Measurements from ENCODE around the gene DAB1. TPM values are rescaled to one million over a fixed set of nuclear protein-coding genes. Genes with fewer than 3 reads are reported as not detected.

DAB1 gene
- total RNA-seq, 1 experiment from 2014 or later = not detected

DNA sequence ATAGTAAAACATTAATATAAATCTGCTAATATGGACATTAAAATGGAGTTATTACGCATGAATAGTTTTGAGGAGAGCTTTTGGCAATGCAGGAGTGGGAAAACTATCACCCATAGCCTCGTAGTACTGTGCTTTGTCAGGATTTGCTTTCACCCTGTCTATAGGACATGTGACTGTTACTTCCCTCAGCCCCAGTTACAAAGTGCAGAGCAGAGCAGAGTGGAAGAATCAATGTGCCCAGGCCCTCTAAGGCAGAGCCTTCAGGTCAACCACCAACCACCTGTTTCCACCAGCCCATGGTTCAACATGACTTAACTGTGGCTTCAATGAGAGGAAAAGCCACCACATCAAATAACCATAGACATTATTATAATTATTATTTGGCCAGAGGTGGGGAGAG is 389.1 kb downstream of the DAB1 start:
- DNase-seq (ENCODE audit: low read depth in 1 of 2, low spot score in 2 of 2) = no peak
- Histone ChIP-seq H3K9me3 (replicated peaks) (no peaks in the 10 kb centered on the region), H3K36me3 (no peaks in the 10 kb centered on the region), H3K27me3 (replicated peaks) (no peaks in the 10 kb centered on the region), H3K27ac (no peak overlapping the region), H3K4me3 (no peak overlapping the region), H3K4me1 (replicated peaks) (no peaks in the 10 kb centered on the region)

DNA sequence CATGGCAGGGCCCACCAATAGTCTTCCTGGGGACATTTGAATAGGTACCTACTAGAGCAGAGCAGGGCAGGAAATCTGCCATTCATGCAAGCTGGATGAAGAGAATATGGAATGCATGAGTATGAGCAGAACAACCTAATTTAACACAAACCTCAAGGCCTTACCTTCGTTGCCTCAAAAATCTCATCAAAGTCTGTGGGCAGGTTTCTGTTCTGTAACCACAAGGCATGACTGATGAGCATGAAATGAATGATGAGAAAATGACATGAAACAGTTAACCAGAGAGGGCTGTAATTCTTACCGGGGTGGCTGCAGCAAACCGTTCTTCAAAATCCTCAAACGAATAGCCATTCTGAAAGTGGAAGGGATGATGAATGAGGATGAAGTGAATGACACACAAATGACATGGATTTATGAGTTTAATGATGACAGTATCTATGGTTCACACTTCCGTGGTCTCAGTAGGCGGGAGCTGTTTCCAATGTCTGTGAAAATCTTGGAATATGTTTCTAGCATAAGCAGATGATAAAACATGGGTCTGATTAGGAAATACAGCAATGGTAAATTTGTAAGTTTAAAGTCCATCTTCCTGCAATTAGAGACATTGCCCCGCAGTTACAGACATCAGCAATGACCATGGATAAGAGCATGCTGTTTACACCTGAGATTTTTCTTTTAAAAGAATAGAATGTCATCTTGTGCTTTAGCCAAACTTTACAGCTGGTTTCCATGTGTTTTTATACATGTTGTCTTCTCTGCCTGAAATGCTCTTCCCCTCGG is 390.4 kb downstream of the DAB1 start:
- H3K9me3 ChIP-seq (replicated peaks) = no peaks in the 10 kb centered on the region
- no peaks in the 10 kb centered on the region for H3K27me3 ChIP-seq (replicated peaks)
- no peaks in the 10 kb centered on the region for H3K36me3 ChIP-seq
- no peak for DNase-seq (ENCODE audit: low read depth in 1 of 2, low spot score in 2 of 2)
- no peak overlapping the region for H3K4me3 ChIP-seq
- no peak overlapping the region for H3K27ac ChIP-seq
- H3K4me1 ChIP-seq (replicated peaks) = no peaks in the 10 kb centered on the region

DNA sequence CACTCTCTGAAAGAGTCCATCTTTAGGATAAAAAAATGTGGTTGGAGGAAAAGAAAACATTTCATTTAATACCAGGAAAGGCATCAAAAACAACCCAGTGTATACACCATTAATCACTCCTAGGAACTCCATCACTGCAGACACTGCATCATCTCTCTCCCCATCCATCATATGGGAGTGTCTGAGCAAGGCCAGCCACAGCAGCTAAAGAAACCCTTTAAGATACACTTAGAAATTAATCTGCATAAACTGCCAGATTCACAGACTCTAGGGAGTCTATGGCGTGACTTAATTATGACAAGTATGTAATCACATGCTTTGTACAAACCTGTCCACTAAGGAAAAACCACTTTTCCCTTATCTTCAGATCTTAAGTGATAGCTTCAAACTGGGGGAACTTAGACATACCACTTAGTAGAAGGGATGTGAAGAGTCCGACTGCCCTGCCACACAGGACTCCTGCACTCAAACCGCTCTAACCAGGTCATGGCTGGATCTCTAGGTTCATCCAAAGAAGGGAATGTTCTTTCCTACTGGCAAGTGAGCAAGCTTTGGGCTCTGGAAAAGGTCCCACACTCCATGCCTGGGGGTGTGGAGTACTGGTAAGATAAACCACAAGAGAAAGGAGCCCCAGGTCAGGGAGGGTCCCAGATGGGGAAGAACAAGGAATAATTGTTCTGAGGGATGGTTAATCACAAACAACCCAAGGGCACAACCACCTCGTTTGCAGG is 397.1 kb downstream of the DAB1 start:
- no peaks in the 10 kb centered on the region for H3K4me1 ChIP-seq (replicated peaks)
- no peak for DNase-seq (ENCODE audit: low read depth in 1 of 2, low spot score in 2 of 2)
- no peaks in the 10 kb centered on the region for H3K27me3 ChIP-seq (replicated peaks)
- H3K9me3 ChIP-seq (replicated peaks) = no peaks in the 10 kb centered on the region
- no peak overlapping the region for H3K27ac ChIP-seq
- H3K4me3 ChIP-seq = no peak overlapping the region
- no peaks in the 10 kb centered on the region for H3K36me3 ChIP-seq

DNA sequence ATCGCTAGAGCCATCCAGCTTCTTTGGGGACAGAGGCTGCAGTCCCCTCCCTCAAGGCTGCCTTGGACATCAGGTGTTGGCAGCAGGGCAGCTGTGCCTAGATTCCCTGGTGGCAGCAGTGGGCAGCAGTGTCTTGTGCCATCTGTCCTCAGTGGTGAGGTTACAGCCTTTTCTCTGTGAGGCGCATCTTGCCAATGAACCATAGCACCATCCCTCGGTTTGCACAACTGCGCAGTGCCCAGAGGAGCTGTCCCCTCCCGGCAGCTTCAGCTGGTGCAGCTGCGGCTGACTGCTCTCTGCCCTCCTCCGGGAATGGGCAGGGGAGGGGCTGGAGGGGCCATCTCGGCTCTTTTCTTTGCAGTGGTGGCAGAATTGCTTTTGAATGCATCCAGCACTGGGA is 399.0 kb downstream of the DAB1 start:
- H3K4me1 ChIP-seq (replicated peaks) = no peaks in the 10 kb centered on the region
- H3K9me3 ChIP-seq (replicated peaks) = no peaks in the 10 kb centered on the region
- H3K4me3 ChIP-seq = no peak overlapping the region
- no peaks in the 10 kb centered on the region for H3K27me3 ChIP-seq (replicated peaks)
- no peaks in the 10 kb centered on the region for H3K36me3 ChIP-seq
- no peak overlapping the region for H3K27ac ChIP-seq
- DNase-seq (ENCODE audit: low read depth in 1 of 2, low spot score in 2 of 2) = no peak

DNA sequence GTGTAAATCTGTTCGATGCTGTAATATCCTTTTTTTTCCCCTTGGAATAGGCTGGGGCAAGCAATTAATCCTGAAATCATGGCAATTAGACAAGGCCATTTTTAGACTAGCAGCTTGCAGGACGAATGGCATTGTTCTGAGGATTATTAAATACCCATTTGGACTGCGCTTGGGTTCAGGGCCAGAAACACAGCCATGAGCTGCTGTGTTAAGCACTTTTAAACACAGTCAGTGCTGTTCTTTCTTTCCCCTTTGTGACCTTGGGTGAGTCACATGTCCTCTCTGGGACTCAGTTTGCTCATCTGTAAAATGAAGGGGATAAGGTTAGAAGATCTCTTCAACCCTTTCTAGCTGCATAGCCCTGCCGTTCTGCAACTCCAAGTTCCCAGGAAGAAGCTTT is 399.4 kb downstream of the DAB1 start:
- no peak overlapping the region for H3K4me3 ChIP-seq

DNA sequence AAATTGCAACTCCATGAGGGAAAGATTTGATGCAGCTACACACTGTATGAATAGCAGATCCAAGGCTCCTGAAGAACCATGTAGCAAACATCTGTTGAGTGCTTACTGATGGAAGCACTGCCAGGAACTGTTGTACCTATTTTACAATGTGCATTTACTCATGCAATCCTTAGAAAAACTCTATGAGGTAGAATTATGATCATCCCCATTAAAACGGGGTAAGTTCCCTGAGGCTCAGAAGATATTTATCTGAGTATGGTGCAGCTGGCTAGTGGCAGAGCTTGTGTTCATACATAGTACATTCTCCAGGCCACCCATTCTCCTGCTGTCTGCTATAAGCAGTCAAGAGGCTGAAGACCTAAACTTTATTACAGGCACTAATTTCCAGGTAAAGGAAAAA is 403.6 kb downstream of the DAB1 start:
- H3K4me1 ChIP-seq (replicated peaks) = no peaks in the 10 kb centered on the region
- no peaks in the 10 kb centered on the region for H3K36me3 ChIP-seq
- H3K27ac ChIP-seq = no peak overlapping the region
- no peaks in the 10 kb centered on the region; the same call in 1 of the 2 replicates for H3K9me3 ChIP-seq (replicated peaks)
- DNase-seq (ENCODE audit: low read depth in 1 of 2, low spot score in 2 of 2) = no peak
- no peaks in the 10 kb centered on the region for H3K27me3 ChIP-seq (replicated peaks)
- H3K4me3 ChIP-seq = no peak overlapping the region

More for the DNA sequence above, 399.4 kb downstream of the DAB1 start:
- Histone ChIP-seq H3K36me3 (no peaks in the 10 kb centered on the region), H3K4me1 (replicated peaks) (no peaks in the 10 kb centered on the region), H3K9me3 (replicated peaks) (no peaks in the 10 kb centered on the region), H3K27me3 (replicated peaks) (no peaks in the 10 kb centered on the region), H3K27ac (no peak overlapping the region)
- DNase-seq (ENCODE audit: low read depth in 1 of 2, low spot score in 2 of 2) = no peak

DNA sequence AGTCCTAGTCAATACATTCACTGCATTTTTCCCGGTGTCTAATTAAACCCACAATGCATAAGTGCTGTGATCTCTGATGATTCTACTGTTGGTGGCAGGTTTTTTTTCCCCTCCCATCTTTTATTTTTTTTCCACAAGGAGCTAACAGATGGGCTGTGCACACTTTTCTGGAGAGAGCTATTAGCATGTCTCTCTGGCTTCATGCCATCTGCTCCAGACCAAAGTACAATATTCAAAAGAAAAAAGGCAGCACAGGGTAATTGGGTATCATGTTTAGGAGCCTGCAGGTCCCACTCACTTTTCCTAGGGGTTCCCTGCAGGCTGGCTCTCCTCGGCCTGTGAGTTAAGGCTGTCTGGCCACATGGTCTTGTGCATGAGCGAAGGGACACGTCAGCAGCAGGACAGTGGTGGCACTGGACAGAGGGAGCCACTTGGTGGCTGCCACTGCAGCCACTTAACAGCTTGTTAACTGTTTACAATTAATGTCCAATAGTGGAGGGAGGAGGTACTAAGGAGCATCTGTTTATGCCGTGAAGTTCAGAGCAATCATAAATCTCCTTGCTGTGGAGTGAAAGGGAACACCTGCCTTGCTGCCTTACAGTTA is 404.5 kb downstream of the DAB1 start:
- no peak overlapping the region for H3K27ac ChIP-seq

DNA sequence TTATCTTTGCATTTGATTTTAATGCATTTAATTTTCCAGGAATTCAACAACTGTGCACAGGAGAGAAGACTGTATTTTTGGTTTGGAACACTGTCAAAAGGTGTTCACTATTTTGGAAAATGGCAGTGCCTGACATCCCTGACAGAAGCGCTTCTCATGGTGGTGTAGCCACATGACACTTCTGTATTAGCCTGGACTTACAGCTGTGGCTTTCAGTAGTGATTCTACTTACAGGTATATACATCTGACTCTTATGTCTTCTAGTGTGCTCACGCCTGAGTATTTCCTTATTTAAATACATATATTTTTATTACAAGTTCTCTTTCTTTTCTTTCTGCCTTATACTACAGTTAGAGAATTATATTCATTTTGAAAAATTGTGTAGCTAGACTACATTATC is 405.7 kb downstream of the DAB1 start:
- Histone ChIP-seq H3K36me3 (no peaks in the 10 kb centered on the region), H3K9me3 (replicated peaks) (no peaks in the 10 kb centered on the region; the same call in 1 of the 2 replicates), H3K4me3 (no peak overlapping the region), H3K27me3 (replicated peaks) (no peaks in the 10 kb centered on the region), H3K4me1 (replicated peaks) (no peaks in the 10 kb centered on the region), H3K27ac (no peak overlapping the region)
- DNase-seq (ENCODE audit: low read depth in 1 of 2, low spot score in 2 of 2) = no peak

More for the DNA sequence above, 404.5 kb downstream of the DAB1 start:
- Histone ChIP-seq H3K27me3 (replicated peaks) (no peaks in the 10 kb centered on the region), H3K4me3 (no peak overlapping the region), H3K9me3 (replicated peaks) (no peaks in the 10 kb centered on the region; the same call in 1 of the 2 replicates), H3K36me3 (no peaks in the 10 kb centered on the region), H3K4me1 (replicated peaks) (no peaks in the 10 kb centered on the region)
- DNase-seq (ENCODE audit: low read depth in 1 of 2, low spot score in 2 of 2) = no peak

DNA sequence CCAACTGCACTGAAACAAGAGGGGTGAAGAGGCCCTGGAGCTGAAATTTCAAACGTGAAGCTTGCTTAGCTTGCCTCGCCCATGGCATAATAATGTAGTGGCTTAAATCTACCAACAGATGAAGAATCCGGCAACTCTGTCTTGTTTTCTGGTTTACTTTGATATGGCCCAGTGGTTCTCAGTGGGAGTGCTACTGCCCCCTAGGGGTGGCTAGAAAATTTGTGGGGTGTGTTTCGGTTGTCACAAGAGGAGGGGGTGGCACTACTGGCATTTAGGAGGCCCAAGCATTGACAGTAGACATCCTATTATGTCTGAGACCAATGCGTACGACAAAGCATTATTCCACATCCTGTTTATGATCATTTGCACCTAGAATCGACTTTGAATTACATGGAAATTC is 406.1 kb downstream of the DAB1 start:
- no peak overlapping the region for H3K27ac ChIP-seq
- no peaks in the 10 kb centered on the region for H3K36me3 ChIP-seq
- no peak for DNase-seq (ENCODE audit: low read depth in 1 of 2, low spot score in 2 of 2)
- no peaks in the 10 kb centered on the region for H3K27me3 ChIP-seq (replicated peaks)
- no peak overlapping the region for H3K4me3 ChIP-seq
- no peaks in the 10 kb centered on the region for H3K4me1 ChIP-seq (replicated peaks)
- H3K9me3 ChIP-seq (replicated peaks) = no peaks in the 10 kb centered on the region; the same call in 1 of the 2 replicates

DNA sequence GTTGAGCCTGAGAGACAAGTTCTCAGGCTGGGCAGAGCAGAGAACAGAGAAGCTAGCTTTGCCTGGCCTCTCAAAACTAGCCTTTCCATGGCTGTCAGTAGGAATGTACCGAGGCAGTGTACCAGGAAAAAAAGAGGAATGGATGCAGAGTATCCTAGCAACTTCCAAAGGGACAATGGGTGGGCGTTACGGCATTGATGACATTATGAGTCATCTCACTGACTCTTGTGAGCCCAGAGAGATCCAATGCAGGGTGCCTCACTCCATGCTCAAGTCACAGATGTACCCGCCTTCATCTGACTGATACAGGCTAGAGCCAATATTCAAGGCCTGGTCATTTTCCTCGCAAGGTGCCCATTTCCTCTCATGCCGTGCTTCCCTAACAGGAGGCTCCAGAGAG is 406.7 kb downstream of the DAB1 start:
- H3K9me3 ChIP-seq (replicated peaks) = no peaks in the 10 kb centered on the region; the same call in 1 of the 2 replicates
- H3K4me3 ChIP-seq = no peak overlapping the region
- no peak for DNase-seq (ENCODE audit: low read depth in 1 of 2, low spot score in 2 of 2)
- no peaks in the 10 kb centered on the region for H3K4me1 ChIP-seq (replicated peaks)
- no peak overlapping the region for H3K27ac ChIP-seq
- H3K36me3 ChIP-seq = no peaks in the 10 kb centered on the region
- H3K27me3 ChIP-seq (replicated peaks) = no peaks in the 10 kb centered on the region

DNA sequence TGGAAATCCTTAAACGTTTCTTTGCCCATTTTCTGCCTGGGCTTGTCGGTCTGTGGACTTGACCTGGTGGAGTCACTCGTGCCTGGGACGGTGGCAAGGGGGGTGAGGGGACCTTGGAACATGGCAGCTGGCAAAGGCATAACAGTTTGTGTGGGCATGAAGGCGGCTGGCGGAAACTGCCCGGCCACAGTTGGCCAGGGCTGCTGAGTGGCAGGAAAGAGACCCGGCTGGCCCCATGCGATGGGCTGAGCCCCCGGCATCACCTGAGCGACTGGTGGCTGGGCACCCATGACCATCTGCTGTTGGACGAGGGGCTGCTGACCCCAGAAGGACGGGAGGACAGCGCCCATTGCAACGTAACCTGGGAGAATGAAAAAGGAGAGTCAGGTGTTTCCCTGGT is 408.8 kb downstream of the DAB1 start:
- H3K4me3 ChIP-seq = no peak overlapping the region
- H3K36me3 ChIP-seq = no peaks in the 10 kb centered on the region
- no peaks in the 10 kb centered on the region for H3K4me1 ChIP-seq (replicated peaks)
- H3K27ac ChIP-seq = no peak overlapping the region
- H3K27me3 ChIP-seq (replicated peaks) = peaks cover 5% of the 10 kb centered on the region; the same call in 1 of the 2 replicates
- H3K9me3 ChIP-seq (replicated peaks) = no peaks in the 10 kb centered on the region; the same call in 1 of the 2 replicates
- no peak for DNase-seq (ENCODE audit: low read depth in 1 of 2, low spot score in 2 of 2)

DNA sequence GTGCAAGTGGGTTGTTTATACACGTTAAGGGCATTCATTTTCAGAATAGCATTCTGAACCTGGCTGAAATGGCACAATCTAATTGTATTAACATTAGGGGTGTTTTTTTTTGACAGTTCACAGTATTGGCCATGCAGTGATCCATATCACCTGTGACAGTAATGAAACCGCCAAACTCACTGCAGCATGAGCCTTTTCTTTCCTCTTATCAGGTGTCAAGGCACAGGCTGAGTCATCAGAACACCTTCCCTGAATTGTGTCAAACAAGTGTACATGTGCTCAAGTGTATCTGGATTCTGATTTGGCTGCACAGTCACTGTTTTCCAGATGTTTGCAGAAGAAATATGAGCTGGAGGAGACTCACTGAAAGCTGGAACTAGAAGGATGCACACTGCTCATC is 410.3 kb downstream of the DAB1 start:
- H3K36me3 ChIP-seq = no peaks in the 10 kb centered on the region
- no peaks in the 10 kb centered on the region for H3K4me1 ChIP-seq (replicated peaks)
- peaks cover 5% of the 10 kb centered on the region for H3K27me3 ChIP-seq (replicated peaks)
- no peak overlapping the region for H3K4me3 ChIP-seq
- no peak for DNase-seq (ENCODE audit: low read depth in 1 of 2, low spot score in 2 of 2)
- H3K27ac ChIP-seq = no peak overlapping the region
- no peaks in the 10 kb centered on the region; the same call in 1 of the 2 replicates for H3K9me3 ChIP-seq (replicated peaks)

DNA sequence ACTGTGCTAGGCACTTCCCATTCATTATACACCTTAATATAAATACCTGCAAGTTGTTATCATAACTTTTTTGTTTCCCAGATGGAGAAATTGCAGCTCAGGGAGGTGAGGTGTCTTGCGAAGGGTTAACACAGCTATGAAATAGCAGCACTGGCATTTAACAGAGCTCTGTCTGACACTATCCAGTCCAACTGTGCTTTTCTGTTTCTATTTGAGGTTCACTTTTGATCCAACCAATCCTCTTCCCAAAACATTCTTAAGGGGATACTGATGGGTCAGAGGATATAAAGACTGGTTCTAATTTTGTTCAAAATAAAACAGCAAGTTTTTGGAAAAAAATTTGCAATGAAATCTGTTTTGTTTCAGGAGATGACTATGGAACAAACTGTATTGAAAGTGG is 411.5 kb downstream of the DAB1 start:
- Histone ChIP-seq H3K4me1 (replicated peaks) (no peaks in the 10 kb centered on the region), H3K9me3 (replicated peaks) (no peaks in the 10 kb centered on the region; the same call in 1 of the 2 replicates), H3K27ac (no peak overlapping the region), H3K36me3 (no peaks in the 10 kb centered on the region), H3K27me3 (replicated peaks) (peaks cover 5% of the 10 kb centered on the region), H3K4me3 (no peak overlapping the region)
- DNase-seq (ENCODE audit: low read depth in 1 of 2, low spot score in 2 of 2) = no peak

DNA sequence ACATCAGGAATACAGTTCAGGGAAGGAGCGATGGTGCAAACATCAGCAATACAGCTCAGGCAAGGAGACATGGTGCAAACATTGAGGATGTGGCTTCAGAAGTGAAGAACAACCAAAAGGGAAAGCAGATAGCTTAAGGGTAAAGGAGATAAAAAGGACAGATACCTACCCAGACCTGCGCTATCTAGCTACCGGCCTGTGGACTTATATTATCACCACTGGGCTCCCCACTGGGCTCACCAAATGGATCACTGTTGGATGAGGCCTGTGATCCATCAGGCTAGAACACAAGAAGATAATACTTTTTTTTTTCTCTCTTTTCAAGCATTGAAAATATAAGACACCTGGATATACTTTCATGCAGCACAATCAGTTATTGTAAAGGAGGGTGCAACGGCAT is 413.3 kb downstream of the DAB1 start:
- Histone ChIP-seq H3K4me3 (no peak overlapping the region), H3K27ac (no peak overlapping the region), H3K4me1 (replicated peaks) (no peaks in the 10 kb centered on the region), H3K9me3 (replicated peaks) (no peaks in the 10 kb centered on the region), H3K36me3 (no peaks in the 10 kb centered on the region), H3K27me3 (replicated peaks) (peaks cover 5% of the 10 kb centered on the region)
- no peak for DNase-seq (ENCODE audit: low read depth in 1 of 2, low spot score in 2 of 2)
